Nephron (organoid): ENCODE data around the gene ZFR2.

ENCODE experiments used
- H3K27ac Mint-ChIP-seq, 3 experiments: 2 replicates each; pipeline ENCODE4 v1.8.0; 2020; ENCODE audit warnings: mixed read lengths in 3 of 3, mild to moderate bottlenecking in 2 of 3, moderate library complexity in 1 of 3
- H3K27me3 Mint-ChIP-seq: 2 replicates; pipeline ENCODE4 v1.8.0; 2021; ENCODE audit warnings: low read depth, mild to moderate bottlenecking, moderate library complexity, mixed read lengths
- H3K36me3 Mint-ChIP-seq: 2 replicates; pipeline ENCODE4 v1.8.0; 2020; ENCODE audit warnings: low read depth, mixed read lengths
- H3K4me1 Mint-ChIP-seq: 2 replicates; pipeline ENCODE4 v1.8.0; 2020; ENCODE audit warnings: mixed read lengths
- H3K4me3 Mint-ChIP-seq, 3 experiments: 2 replicates each; pipeline ENCODE4 v1.8.0; 2020; ENCODE audit warnings: mild to moderate bottlenecking in 3 of 3, mixed read lengths in 3 of 3, moderate library complexity in 2 of 3
- H3K9me3 Mint-ChIP-seq: 2 replicates; pipeline ENCODE4 v1.8.0; 2020; ENCODE audit warnings: mixed read lengths
- TF ChIP-seq, protein P1 (sequence below), 3 experiments: fragments of 200-600 bp; sonication (generic); IDR thresholded peaks; one replicate each; pipeline ENCODE4 v1.5.0; 2021; ENCODE audit warnings: antibody characterized with exemption in 3 of 3; ENCODE audit not compliant: unreplicated experiment in 3 of 3

ZFR2 gene

GRCh38 chr19:3814648-3815047 lies 54.2 kb downstream of the ZFR2 start:
- Mint-ChIP-seq H3K36me3 (no peaks in the 10 kb centered on the region), H3K27ac (no peak overlapping the region), H3K27me3 (peaks cover 10% of the 10 kb centered on the region), H3K9me3 (no peaks in the 10 kb centered on the region), H3K4me1 (peaks cover 5% of the 10 kb centered on the region), H3K4me3 (no peak overlapping the region)
- TF ChIP-seq, protein P1, sequence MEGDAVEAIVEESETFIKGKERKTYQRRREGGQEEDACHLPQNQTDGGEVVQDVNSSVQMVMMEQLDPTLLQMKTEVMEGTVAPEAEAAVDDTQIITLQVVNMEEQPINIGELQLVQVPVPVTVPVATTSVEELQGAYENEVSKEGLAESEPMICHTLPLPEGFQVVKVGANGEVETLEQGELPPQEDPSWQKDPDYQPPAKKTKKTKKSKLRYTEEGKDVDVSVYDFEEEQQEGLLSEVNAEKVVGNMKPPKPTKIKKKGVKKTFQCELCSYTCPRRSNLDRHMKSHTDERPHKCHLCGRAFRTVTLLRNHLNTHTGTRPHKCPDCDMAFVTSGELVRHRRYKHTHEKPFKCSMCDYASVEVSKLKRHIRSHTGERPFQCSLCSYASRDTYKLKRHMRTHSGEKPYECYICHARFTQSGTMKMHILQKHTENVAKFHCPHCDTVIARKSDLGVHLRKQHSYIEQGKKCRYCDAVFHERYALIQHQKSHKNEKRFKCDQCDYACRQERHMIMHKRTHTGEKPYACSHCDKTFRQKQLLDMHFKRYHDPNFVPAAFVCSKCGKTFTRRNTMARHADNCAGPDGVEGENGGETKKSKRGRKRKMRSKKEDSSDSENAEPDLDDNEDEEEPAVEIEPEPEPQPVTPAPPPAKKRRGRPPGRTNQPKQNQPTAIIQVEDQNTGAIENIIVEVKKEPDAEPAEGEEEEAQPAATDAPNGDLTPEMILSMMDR (IDR thresholded peaks at IDR 0.05; ENCODE audit: unreplicated experiment in 3 of 3): no peak

GRCh38 chr19:3813473-3814392 lies 55.1 kb downstream of the ZFR2 start:
- no peaks in the 10 kb centered on the region for H3K9me3 Mint-ChIP-seq
- peaks cover 5% of the 10 kb centered on the region for H3K4me1 Mint-ChIP-seq
- H3K27ac Mint-ChIP-seq: no peak overlapping the region
- TF ChIP-seq, protein P1 (IDR thresholded peaks at IDR 0.05; ENCODE audit: unreplicated experiment in 3 of 3): no peak
- H3K4me3 Mint-ChIP-seq: no peak overlapping the region
- H3K27me3 Mint-ChIP-seq: peaks cover 14% of the 10 kb centered on the region
- H3K36me3 Mint-ChIP-seq: no peaks in the 10 kb centered on the region

DNA sequence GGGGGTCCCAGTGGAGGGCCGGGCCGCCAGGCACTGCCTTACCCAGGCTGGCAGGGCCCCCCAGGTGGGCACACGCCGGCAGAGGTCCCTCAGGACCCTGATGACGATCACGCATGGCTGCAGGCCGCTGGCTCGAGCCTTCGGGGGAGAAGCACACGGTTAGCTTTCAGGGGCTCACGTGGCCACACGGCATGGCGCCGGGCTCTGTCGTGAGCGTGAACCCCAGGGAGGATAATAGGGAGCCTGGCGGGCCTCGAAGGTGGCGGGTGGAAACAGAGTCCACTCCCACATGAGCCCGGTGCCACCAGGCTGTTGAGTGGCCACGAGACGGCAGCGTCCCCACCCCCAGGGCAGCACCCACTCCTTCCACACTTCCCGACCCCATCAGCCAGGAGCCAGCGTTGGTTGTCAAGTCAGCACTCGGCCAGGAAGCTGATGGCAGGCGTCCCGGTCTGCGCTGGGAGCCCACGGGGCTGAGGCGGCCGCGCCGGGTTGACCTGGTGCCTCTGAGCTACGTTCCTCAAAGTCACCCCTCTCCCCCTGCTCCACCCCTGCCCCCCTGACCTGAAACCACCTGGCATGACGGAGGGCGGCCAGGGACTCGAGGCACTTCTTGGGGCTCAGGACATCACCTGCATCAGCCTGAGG lies 58.0 kb downstream of the ZFR2 start:
- H3K4me1 Mint-ChIP-seq: peaks cover 5% of the 10 kb centered on the region
- H3K27ac Mint-ChIP-seq: no peak overlapping the region
- H3K4me3 Mint-ChIP-seq: no peak overlapping the region
- peaks cover 12% of the 10 kb centered on the region for H3K27me3 Mint-ChIP-seq
- H3K36me3 Mint-ChIP-seq: no peaks in the 10 kb centered on the region
- no peaks in the 10 kb centered on the region for H3K9me3 Mint-ChIP-seq
- TF ChIP-seq, protein P1 (IDR thresholded peaks at IDR 0.05; ENCODE audit: unreplicated experiment in 3 of 3): no peak

- Mint-ChIP-seq H3K4me3 (no peak overlapping the region), H3K36me3 (no peaks in the 10 kb centered on the region), H3K9me3 (no peaks in the 10 kb centered on the region), H3K27me3 (peaks cover 12% of the 10 kb centered on the region), H3K27ac (no peak overlapping the region), H3K4me1 (peaks cover 5% of the 10 kb centered on the region)
- TF ChIP-seq, protein P1 (IDR thresholded peaks at IDR 0.05; ENCODE audit: unreplicated experiment in 3 of 3): no peak
Observed at GRCh38 chr19:3809881-3810707, 58.7 kb downstream of the ZFR2 start.

- Mint-ChIP-seq H3K27me3 (peaks cover 16% of the 10 kb centered on the region), H3K4me3 (no peak overlapping the region), H3K4me1 (peaks cover 5% of the 10 kb centered on the region), H3K36me3 (no peaks in the 10 kb centered on the region), H3K9me3 (no peaks in the 10 kb centered on the region), H3K27ac (no peak overlapping the region)
- TF ChIP-seq, protein P1 (IDR thresholded peaks at IDR 0.05; ENCODE audit: unreplicated experiment in 3 of 3): no peak
Observed at GRCh38 chr19:3808420-3809143, 60.3 kb downstream of the ZFR2 start.
